ENCODE data around the gene BUD23.
A peak's percentile ranks its signal among the peaks of the same experiment; 100 is the strongest.

BUD23 gene

GRCh38 chr7:73663033-73663432 is 20.4 kb upstream of the BUD23 start:
- no peak overlapping the region for H3K4me3 ChIP-seq (ENCODE audit: low read length)
- H3K4me2 ChIP-seq (ENCODE audit: low read length), result no peak overlapping the region
- no peak overlapping the region for H4K5ac ChIP-seq (ENCODE audit: low read length)
- no peaks in the 10 kb centered on the region for H3K36me3 ChIP-seq (ENCODE audit: control insufficient read depth, insufficient read depth, low read length)
- H4K8ac ChIP-seq (ENCODE audit: low read depth, low read length), result no peak overlapping the region
- H2BK120ac ChIP-seq (ENCODE audit: low read depth, low read length), result no peak overlapping the region
- H3K18ac ChIP-seq (ENCODE audit: low read length), result no peak overlapping the region
- no peak overlapping the region for H3K9ac ChIP-seq (ENCODE audit: low read length)
- H3K27ac ChIP-seq (ENCODE audit: low read depth, low read length), result no peak overlapping the region
- no peak overlapping the region for H3K4ac ChIP-seq (ENCODE audit: low read depth, low read length)
- no peak overlapping the region for H2BK5ac ChIP-seq (ENCODE audit: low read length)
- no peaks in the 10 kb centered on the region for H3K4me1 ChIP-seq (ENCODE audit: control insufficient read depth, low read depth, low read length)
- H3K79me2 ChIP-seq (ENCODE audit: control insufficient read depth, insufficient read depth, low read length), result no peaks in the 10 kb centered on the region
- H2BK15ac ChIP-seq (replicated peaks; ENCODE audit: low read depth), result no peak overlapping the region
- no peaks in the 10 kb centered on the region for H3K27me3 ChIP-seq (ENCODE audit: insufficient read depth, low read length, poor library complexity)
- no peaks in the 10 kb centered on the region for H3K79me1 ChIP-seq (ENCODE audit: low read length)
- no peak overlapping the region for H3K23ac ChIP-seq (ENCODE audit: low read length)
- no peak for DNase-seq
- H3K56ac ChIP-seq (ENCODE audit: low read length), result no peak overlapping the region
- H2AK5ac ChIP-seq (ENCODE audit: low read length), result no peak overlapping the region

- Histone ChIP-seq H2BK5ac (ENCODE audit: low read length) (no peak within 1 kb of the TSS), H2AK5ac (ENCODE audit: low read length) (no peak within 1 kb of the TSS), H4K8ac (ENCODE audit: low read depth, low read length) (no peak within 1 kb of the TSS), H3K27me3 (ENCODE audit: insufficient read depth, low read length, poor library complexity) (no peaks in the 10 kb centered on the region), H3K18ac (ENCODE audit: low read length) (peak within 1 kb of the TSS; percentile 75), H2BK15ac (replicated peaks; ENCODE audit: low read depth) (no peak within 1 kb of the TSS), H3K79me1 (ENCODE audit: low read length) (no peaks in the 10 kb centered on the region), H2BK120ac (ENCODE audit: low read depth, low read length) (no peak within 1 kb of the TSS), H3K9ac (ENCODE audit: low read length) (peak within 1 kb of the TSS; percentile 54), H3K4me3 (ENCODE audit: low read length) (peak within 1 kb of the TSS; percentile 40), H3K4me1 (ENCODE audit: control insufficient read depth, low read depth, low read length) (no peaks in the 10 kb centered on the region), H3K36me3 (ENCODE audit: control insufficient read depth, insufficient read depth, low read length) (no peaks in the 10 kb centered on the region), H3K56ac (ENCODE audit: low read length) (peak within 1 kb of the TSS; percentile 73), H3K27ac (ENCODE audit: low read depth, low read length) (no peak within 1 kb of the TSS), H4K5ac (ENCODE audit: low read length) (no peak within 1 kb of the TSS), H3K79me2 (ENCODE audit: control insufficient read depth, insufficient read depth, low read length) (no peaks in the 10 kb centered on the region), H3K23ac (ENCODE audit: low read length) (no peak within 1 kb of the TSS), H3K4ac (ENCODE audit: low read depth, low read length) (peak within 1 kb of the TSS; percentile 17), H3K4me2 (ENCODE audit: low read length) (peak within 1 kb of the TSS; percentile 25)
- DNase-seq, result peak; percentile 92
- WGBS (ENCODE audit: extremely low coverage, insufficient coverage, low lambda C conversion rate), result no CpG with 5 or more reads among the region's 79 CpGs
These were observed 15.9 kb upstream of the BUD23 start, which contains the start of gene VPS37D for GRCh38 chr7:73667344-73668102. Gene VPS37D, plus strand, starts transcription at chr7:73667831. Its CDS starts 128 bp downstream, at chr7:73667959.

- no CpG with 5 or more reads among the region's 52 CpGs for WGBS (ENCODE audit: extremely low coverage, insufficient coverage, low lambda C conversion rate)
- Histone ChIP-seq H3K4me3 (ENCODE audit: low read length) (peak overlapping the region; percentile 40), H3K4ac (ENCODE audit: low read depth, low read length) (peak overlapping the region; percentile 17), H4K8ac (ENCODE audit: low read depth, low read length) (no peak overlapping the region), H3K27ac (ENCODE audit: low read depth, low read length) (no peak overlapping the region), H2BK120ac (ENCODE audit: low read depth, low read length) (no peak overlapping the region), H3K36me3 (ENCODE audit: control insufficient read depth, insufficient read depth, low read length) (no peaks in the 10 kb centered on the region), H3K23ac (ENCODE audit: low read length) (no peak overlapping the region), H2AK5ac (ENCODE audit: low read length) (no peak overlapping the region), H3K56ac (ENCODE audit: low read length) (peak overlapping the region; percentile 73), H3K18ac (ENCODE audit: low read length) (peak overlapping the region; percentile 75), H3K4me2 (ENCODE audit: low read length) (peak overlapping the region; percentile 25), H3K27me3 (ENCODE audit: insufficient read depth, low read length, poor library complexity) (no peaks in the 10 kb centered on the region), H2BK15ac (replicated peaks; ENCODE audit: low read depth) (no peak overlapping the region), H3K4me1 (ENCODE audit: control insufficient read depth, low read depth, low read length) (no peaks in the 10 kb centered on the region), H4K5ac (ENCODE audit: low read length) (no peak overlapping the region), H2BK5ac (ENCODE audit: low read length) (no peak overlapping the region), H3K9ac (ENCODE audit: low read length) (peak overlapping the region; percentile 54), H3K79me2 (ENCODE audit: control insufficient read depth, insufficient read depth, low read length) (no peaks in the 10 kb centered on the region), H3K79me1 (ENCODE audit: low read length) (no peaks in the 10 kb centered on the region)
- DNase-seq, result no peak
These were observed 15.1 kb upstream of the BUD23 start for GRCh38 chr7:73668103-73668885.

- peak overlapping the region; percentile 27 for H3K9ac ChIP-seq (ENCODE audit: low read length)
- no peak overlapping the region for H3K4ac ChIP-seq (ENCODE audit: low read depth, low read length)
- H3K27ac ChIP-seq (ENCODE audit: low read depth, low read length), result no peak overlapping the region
- H3K18ac ChIP-seq (ENCODE audit: low read length), result no peak overlapping the region
- H4K5ac ChIP-seq (ENCODE audit: low read length), result no peak overlapping the region
- H3K27me3 ChIP-seq (ENCODE audit: insufficient read depth, low read length, poor library complexity), result no peaks in the 10 kb centered on the region
- no peak overlapping the region for H4K8ac ChIP-seq (ENCODE audit: low read depth, low read length)
- DNase-seq, result no peak
- no peak overlapping the region for H2BK120ac ChIP-seq (ENCODE audit: low read depth, low read length)
- H2BK15ac ChIP-seq (replicated peaks; ENCODE audit: low read depth), result no peak overlapping the region
- H2BK5ac ChIP-seq (ENCODE audit: low read length), result no peak overlapping the region
- no peaks in the 10 kb centered on the region for H3K4me1 ChIP-seq (ENCODE audit: control insufficient read depth, low read depth, low read length)
- H3K56ac ChIP-seq (ENCODE audit: low read length), result peak overlapping the region; percentile 73
- WGBS (ENCODE audit: extremely low coverage, insufficient coverage, low lambda C conversion rate), result no CpG with 5 or more reads among the region's 5 CpGs
- no peak overlapping the region for H3K4me3 ChIP-seq (ENCODE audit: low read length)
- no peaks in the 10 kb centered on the region for H3K36me3 ChIP-seq (ENCODE audit: control insufficient read depth, insufficient read depth, low read length)
- no peak overlapping the region for H2AK5ac ChIP-seq (ENCODE audit: low read length)
- no peak overlapping the region for H3K23ac ChIP-seq (ENCODE audit: low read length)
- H3K79me2 ChIP-seq (ENCODE audit: control insufficient read depth, insufficient read depth, low read length), result no peaks in the 10 kb centered on the region
- H3K79me1 ChIP-seq (ENCODE audit: low read length), result no peaks in the 10 kb centered on the region
- no peak overlapping the region for H3K4me2 ChIP-seq (ENCODE audit: low read length)
These were observed 14.5 kb upstream of the BUD23 start for GRCh38 chr7:73668886-73669230.

GRCh38 chr7:73669288-73669701 is 14.1 kb upstream of the BUD23 start:
- Histone ChIP-seq H3K27me3 (ENCODE audit: insufficient read depth, low read length, poor library complexity) (no peaks in the 10 kb centered on the region), H4K8ac (ENCODE audit: low read depth, low read length) (no peak overlapping the region), H3K4me3 (ENCODE audit: low read length) (no peak overlapping the region), H3K9ac (ENCODE audit: low read length) (no peak overlapping the region), H3K4me1 (ENCODE audit: control insufficient read depth, low read depth, low read length) (no peaks in the 10 kb centered on the region), H3K36me3 (ENCODE audit: control insufficient read depth, insufficient read depth, low read length) (no peaks in the 10 kb centered on the region), H4K5ac (ENCODE audit: low read length) (no peak overlapping the region), H2BK15ac (replicated peaks; ENCODE audit: low read depth) (no peak overlapping the region), H3K4ac (ENCODE audit: low read depth, low read length) (no peak overlapping the region), H3K18ac (ENCODE audit: low read length) (no peak overlapping the region), H3K56ac (ENCODE audit: low read length) (no peak overlapping the region), H2BK120ac (ENCODE audit: low read depth, low read length) (no peak overlapping the region), H2AK5ac (ENCODE audit: low read length) (no peak overlapping the region), H3K79me2 (ENCODE audit: control insufficient read depth, insufficient read depth, low read length) (no peaks in the 10 kb centered on the region), H3K4me2 (ENCODE audit: low read length) (no peak overlapping the region), H3K79me1 (ENCODE audit: low read length) (no peaks in the 10 kb centered on the region), H2BK5ac (ENCODE audit: low read length) (no peak overlapping the region), H3K23ac (ENCODE audit: low read length) (no peak overlapping the region), H3K27ac (ENCODE audit: low read depth, low read length) (no peak overlapping the region)
- WGBS (ENCODE audit: extremely low coverage, insufficient coverage, low lambda C conversion rate), result no CpG with 5 or more reads among the region's 19 CpGs
- no peak for DNase-seq

Measured in mesendoderm (in vitro differentiated cells).